T-helper 2 cell (primary cell): ENCODE data around the gene DHRS2.

ENCODE experiments used
- DNase-seq, 5 experiments: peaks; one replicate each; pipeline versions ENCODE4 v3.0.0 to v3.0.0-alpha.2; 2012 to 2022

Gene DHRS2

GRCh38 chr14:23694085-23694948 lies 58.2 kb downstream of the DHRS2 start:
- no peak for DNase-seq
